GM06990 (cell line): ENCODE results near the gene EML4.
A peak's percentile ranks its signal among the peaks of the same experiment; 100 is the strongest.
"Not testable (repeated sequence)": the region's sequence is repeated elsewhere in the genome, so short reads cannot be mapped to it uniquely, and the experiment has no call there.

Experiments
- DNase-seq: peaks from one replicate; pipeline ENCODE4 v3.0.0-alpha.2; 2011; ENCODE audit not compliant: insufficient read length; ENCODE audit errors: extremely low read depth
- H3K27me3 ChIP-seq: replicated peaks from 2 replicates; pipeline ENCODE4 v1.6.0; 2011; ENCODE audit warnings: low read length; ENCODE audit not compliant: control insufficient read depth, insufficient read depth
- H3K36me3 ChIP-seq: 2 replicates; pipeline ENCODE4 v1.5.1; 2011; ENCODE audit warnings: low read length; ENCODE audit not compliant: control insufficient read depth, insufficient read depth
- H3K4me3 ChIP-seq: replicated peaks from 2 replicates; pipeline ENCODE4 v1.5.1; 2011; ENCODE audit warnings: low read depth, mild to moderate bottlenecking, control low read depth, low read length
- TF ChIP-seq, protein P1 (sequence below): IDR thresholded peaks from 2 replicates; pipeline ENCODE4 v1.5.1; 2011; ENCODE audit warnings: low read length, control low read depth, mild to moderate bottlenecking, inconsistent platforms; ENCODE audit not compliant: insufficient read depth, poor library complexity, severe bottlenecking

EML4 gene

DNA sequence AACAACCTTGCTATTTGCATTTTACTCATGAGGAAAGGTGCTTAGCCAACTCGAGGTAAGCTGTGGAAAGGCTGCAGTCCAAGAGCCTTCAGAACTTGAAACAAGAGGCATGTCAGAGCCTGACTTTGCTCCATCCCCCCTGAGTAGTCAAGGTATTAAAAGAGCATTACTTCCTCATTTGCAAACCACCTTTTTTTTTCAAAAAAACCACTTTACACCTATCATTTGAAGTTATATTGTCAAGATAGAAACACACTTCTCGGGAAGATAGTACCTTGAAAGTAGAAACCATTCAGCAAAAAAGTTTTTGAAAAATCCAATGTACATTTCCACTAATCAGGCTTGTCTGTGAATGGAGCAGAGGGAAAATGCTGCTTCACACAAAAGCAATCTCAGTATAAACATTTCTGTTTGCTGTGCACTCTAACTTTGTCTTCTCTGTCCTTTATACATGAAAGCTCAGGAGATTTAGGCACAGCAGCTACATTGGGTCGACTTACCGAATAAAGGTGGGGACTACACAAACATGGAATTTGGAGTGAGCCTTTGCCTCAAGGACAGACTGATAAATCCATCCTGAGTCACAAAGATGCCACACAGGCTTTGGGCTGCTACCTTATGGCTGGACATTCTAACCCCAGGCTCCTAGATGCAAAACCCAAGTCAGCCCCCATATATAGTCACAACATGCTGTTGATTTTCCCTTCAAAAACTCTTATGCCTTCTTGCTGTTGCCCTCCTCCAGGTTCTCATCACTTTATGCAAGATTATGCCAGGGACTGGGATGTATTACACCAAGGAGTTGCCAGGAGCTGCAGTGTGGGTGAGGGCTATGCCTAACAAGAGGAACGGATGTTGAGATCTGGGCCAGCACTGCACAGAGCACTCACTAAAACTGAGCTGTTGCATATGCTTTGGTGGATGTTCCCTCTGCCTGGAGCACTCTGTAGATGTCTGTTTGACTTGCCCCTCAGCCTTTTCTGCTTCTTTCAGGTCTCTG lies 41.4 kb upstream of the EML4 start:
- TF ChIP-seq, protein P1, sequence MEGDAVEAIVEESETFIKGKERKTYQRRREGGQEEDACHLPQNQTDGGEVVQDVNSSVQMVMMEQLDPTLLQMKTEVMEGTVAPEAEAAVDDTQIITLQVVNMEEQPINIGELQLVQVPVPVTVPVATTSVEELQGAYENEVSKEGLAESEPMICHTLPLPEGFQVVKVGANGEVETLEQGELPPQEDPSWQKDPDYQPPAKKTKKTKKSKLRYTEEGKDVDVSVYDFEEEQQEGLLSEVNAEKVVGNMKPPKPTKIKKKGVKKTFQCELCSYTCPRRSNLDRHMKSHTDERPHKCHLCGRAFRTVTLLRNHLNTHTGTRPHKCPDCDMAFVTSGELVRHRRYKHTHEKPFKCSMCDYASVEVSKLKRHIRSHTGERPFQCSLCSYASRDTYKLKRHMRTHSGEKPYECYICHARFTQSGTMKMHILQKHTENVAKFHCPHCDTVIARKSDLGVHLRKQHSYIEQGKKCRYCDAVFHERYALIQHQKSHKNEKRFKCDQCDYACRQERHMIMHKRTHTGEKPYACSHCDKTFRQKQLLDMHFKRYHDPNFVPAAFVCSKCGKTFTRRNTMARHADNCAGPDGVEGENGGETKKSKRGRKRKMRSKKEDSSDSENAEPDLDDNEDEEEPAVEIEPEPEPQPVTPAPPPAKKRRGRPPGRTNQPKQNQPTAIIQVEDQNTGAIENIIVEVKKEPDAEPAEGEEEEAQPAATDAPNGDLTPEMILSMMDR, result no peak
- peak; percentile 64 for DNase-seq
- H3K4me3 ChIP-seq, result no peak overlapping the region; the same call in 1 of the 2 replicates
- no peaks in the 10 kb centered on the region for H3K36me3 ChIP-seq
- H3K27me3 ChIP-seq, result no peaks in the 10 kb centered on the region

DNA sequence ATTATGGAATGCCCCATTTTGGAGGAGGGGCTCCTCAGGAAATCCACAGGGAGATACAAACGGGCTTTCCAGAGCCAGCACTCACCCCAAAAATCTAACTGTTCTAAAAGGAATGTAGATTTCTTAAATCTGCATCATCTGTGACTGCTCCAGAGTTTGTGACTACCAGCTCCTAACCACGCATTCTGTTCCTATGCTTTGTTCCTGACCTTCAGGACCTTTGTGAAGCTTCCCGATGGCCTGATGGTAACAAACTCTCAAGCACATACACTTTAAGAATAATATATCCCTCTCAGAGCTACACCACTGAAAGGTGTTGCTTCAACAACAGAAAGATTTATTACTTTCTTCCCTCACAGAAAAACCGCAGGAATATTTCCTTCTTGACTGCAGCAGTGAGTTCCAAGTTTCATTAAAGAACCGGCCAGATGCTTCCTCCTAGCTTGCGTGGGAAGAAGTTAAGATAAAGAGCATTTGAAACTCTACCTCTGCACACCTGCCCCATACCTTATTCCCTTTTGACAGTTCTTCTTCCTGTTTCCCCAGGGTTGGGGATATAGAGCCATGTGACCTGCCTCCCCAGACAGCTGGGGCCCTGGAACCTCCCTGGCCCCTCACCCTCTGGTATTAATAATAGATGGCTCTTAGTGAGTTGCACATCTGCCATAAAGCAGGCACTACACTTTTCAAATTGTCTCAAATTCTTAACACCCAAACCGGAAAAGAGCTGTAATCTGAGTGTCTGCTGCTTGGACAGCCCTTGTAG lies 40.2 kb upstream of the EML4 start:
- peak; percentile 41 for DNase-seq
- TF ChIP-seq, protein P1, result no peak
- Histone ChIP-seq H3K4me3 (no peak overlapping the region), H3K36me3 (no peaks in the 10 kb centered on the region), H3K27me3 (no peaks in the 10 kb centered on the region)

DNA sequence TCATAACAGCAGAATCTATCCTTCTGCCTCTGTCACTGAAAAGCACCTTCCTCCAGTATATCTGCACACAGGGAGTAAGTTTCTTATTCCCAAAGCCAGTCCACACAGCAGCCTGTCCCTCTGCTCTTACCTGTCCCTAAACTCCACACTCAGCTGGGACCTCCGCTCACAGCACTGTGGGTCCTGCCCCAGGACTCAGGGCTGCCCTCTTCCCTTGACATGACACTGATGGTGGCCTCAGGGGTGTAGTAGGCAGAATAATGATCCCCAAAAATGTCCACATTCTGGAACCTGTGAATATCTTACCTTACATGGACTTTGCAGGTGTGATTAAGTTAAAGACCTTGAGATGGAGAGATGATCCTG lies 39.7 kb upstream of the EML4 start:
- Histone ChIP-seq H3K4me3 (no peak overlapping the region), H3K36me3 (no peaks in the 10 kb centered on the region), H3K27me3 (no peaks in the 10 kb centered on the region)
- DNase-seq, result no peak
- TF ChIP-seq, protein P1, result no peak

DNA sequence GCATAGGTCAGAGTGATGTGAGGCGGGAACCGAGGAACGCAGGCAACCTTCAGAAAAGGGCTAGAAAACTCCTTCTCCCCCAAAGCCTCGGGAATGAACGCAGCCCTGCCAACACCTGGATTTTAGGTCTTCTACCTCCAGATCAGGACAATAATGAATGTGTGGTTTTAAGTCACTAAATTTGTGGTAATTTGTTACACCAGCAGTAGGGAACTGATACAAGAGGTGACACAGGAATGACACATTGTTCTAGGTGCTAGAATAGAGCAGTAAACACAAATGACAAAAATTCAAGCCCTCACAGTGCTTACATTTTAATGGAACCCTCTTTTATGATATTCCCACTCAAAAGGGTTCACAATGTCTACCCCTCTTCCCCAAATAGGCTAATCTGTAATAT lies 39.2 kb upstream of the EML4 start:
- Histone ChIP-seq H3K27me3 (no peaks in the 10 kb centered on the region), H3K36me3 (no peaks in the 10 kb centered on the region), H3K4me3 (no peak overlapping the region)
- TF ChIP-seq, protein P1, result no peak
- peak; percentile 47 for DNase-seq

DNA sequence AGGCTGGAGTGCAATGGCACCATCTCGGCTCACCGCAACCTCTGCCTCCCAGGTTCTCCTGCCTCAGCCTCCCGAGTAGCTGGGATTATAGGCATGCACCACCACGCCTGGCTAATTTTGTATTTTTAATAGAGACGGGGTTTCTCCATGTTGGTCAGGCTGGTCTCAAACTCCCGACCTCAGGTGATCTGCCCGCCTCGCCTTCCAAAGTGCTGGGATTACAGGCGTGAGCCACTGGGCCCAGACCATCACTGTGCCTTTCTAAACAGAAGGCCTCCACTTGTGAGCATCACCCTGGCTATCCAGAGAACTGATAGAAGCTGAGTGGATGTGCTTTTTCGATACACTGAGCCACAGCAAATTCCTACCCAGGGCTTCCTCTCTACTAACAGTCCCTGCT lies 38.3 kb upstream of the EML4 start:
- DNase-seq, H3K36me3 ChIP-seq, H3K4me3 ChIP-seq, H3K27me3 ChIP-seq: not testable (repeated sequence)
